GM12891 (cell line): ENCODE results near the gene LHFPL3.

Experiments used
- PAX5 ChIP-seq: IDR thresholded peaks from 2 replicates; pipeline ENCODE4 v1.6.1; 2011; ENCODE audit warnings: low read length, moderate library complexity, mild to moderate bottlenecking; ENCODE audit not compliant: insufficient read depth, severe bottlenecking
- POLR2A ChIP-seq: IDR thresholded peaks from 2 replicates; pipeline ENCODE4 v1.6.1; 2011; ENCODE audit warnings: low read depth, low read length, control low read depth
- POLR2AphosphoS5 ChIP-seq: IDR thresholded peaks from 2 replicates; pipeline ENCODE4 v1.6.1; 2011; ENCODE audit warnings: low read depth, low read length, control low read depth
- SPI1 ChIP-seq: IDR thresholded peaks from 2 replicates; pipeline ENCODE4 v1.6.1; 2011; ENCODE audit warnings: low read depth, low read length, control low read depth
- TAF1 ChIP-seq: IDR thresholded peaks from 2 replicates; pipeline ENCODE4 v1.6.1; 2011; ENCODE audit warnings: low read depth, low read length, control low read depth

- no peak for TF ChIP-seq POLR2AphosphoS5
- no peak for TF ChIP-seq POLR2A
- TF ChIP-seq TAF1 = no peak
- peak; percentile 62 for TF ChIP-seq SPI1
- TF ChIP-seq PAX5 = no peak
Measured at GRCh38 chr7:104895522-104896236, 567.3 kb downstream of the LHFPL3 start.
